Lower leg skin (tissue), 3 donors: ENCODE data around the gene ITIH4.

Experiments
- POLR2A ChIP-seq, 2 donors: fragments of 450-650 bp; IDR thresholded peaks; one replicate each; pipeline ENCODE4 v1.6.1; 2016 to 2017; ENCODE audit warnings: antibody characterized with exemption in 2 of 2, mild to moderate bottlenecking in 1 of 2, moderate library complexity in 1 of 2
- TF ChIP-seq, protein P1 (sequence below), 3 donors: fragments of 450-650 bp; IDR thresholded peaks; one replicate each; pipeline ENCODE4 v1.5.1; 2016; ENCODE audit warnings: antibody characterized with exemption in 3 of 3, mild to moderate bottlenecking in 3 of 3, moderate library complexity in 2 of 3

DNA sequence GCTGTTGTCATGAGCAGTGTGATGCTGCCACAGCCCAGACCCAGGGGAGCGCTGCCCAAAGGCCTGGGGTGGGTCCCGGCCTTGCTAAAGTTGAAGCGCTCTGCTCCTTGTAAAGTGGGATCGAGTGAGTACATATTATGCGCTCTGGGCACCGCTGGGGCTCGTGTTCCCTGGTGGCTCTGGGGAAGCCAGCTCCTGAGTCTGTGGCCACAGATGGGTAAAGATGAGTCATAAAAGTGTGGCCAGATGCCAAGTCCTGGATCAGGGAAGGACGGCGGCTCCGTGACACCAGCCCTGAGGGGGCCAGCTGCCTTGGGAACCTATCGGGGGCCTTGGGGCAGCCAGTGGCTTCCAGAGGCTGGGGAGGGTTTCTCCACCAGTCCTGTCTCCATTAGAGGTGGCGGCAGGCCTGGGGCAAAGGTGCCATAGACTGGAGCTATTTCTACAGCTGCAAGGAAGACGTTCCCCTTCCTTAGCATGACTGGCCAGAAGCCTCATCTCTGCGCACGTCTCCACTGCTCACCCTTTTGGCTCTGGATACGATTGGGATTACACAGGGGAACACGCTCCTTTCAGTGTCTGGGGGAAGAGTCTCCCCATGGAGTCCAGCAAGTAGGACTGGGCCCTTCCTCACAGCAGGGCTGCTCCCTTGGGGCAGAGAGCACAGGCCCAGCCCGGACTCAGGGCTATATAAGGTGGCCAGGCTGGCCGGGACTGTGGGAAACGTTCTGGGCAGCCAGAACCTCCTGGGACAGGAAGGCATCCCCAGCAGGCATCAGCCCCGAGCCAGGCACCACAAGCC, 1.2 kb upstream of the ITIH4 start:
- TF ChIP-seq, protein P1, sequence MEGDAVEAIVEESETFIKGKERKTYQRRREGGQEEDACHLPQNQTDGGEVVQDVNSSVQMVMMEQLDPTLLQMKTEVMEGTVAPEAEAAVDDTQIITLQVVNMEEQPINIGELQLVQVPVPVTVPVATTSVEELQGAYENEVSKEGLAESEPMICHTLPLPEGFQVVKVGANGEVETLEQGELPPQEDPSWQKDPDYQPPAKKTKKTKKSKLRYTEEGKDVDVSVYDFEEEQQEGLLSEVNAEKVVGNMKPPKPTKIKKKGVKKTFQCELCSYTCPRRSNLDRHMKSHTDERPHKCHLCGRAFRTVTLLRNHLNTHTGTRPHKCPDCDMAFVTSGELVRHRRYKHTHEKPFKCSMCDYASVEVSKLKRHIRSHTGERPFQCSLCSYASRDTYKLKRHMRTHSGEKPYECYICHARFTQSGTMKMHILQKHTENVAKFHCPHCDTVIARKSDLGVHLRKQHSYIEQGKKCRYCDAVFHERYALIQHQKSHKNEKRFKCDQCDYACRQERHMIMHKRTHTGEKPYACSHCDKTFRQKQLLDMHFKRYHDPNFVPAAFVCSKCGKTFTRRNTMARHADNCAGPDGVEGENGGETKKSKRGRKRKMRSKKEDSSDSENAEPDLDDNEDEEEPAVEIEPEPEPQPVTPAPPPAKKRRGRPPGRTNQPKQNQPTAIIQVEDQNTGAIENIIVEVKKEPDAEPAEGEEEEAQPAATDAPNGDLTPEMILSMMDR (IDR thresholded peaks at IDR 0.05), result no peak
- no peak for TF ChIP-seq POLR2A (IDR thresholded peaks at IDR 0.05)
